HG03439 (cell line): ENCODE results near the gene ZNF845.
"Not testable (repeated sequence)": the region's sequence is repeated elsewhere in the genome, so short reads cannot be mapped to it uniquely, and the experiment has no call there.

Experiments used
- ATAC-seq: cut with Tn5 transposase; IDR thresholded peaks from one replicate; pipeline ENCODE4 v1.9.1; 2021; ENCODE audit warnings: mild to moderate bottlenecking, moderate library complexity; ENCODE audit not compliant: unreplicated experiment

Gene ZNF845

DNA sequence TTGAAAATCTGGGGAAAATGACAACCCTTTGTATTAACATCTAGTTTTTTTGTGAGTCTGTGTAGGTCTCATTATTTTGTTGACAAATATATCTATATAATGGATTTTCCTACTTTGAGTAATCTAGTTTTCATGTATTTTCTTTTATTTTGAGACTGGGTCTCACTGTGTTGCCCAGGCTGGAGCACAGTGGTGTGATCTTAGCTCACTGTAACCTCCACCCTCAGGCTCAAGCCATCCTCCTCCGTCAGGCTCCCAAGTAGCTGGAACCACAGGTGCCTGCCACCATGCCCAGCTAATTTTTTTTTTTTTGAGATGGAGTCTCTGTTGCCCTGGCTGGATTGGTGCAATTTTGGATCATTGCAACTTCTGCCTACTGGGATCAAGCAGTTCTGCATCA is 41.2 kb downstream of the ZNF845 start:
- no peak for ATAC-seq

DNA sequence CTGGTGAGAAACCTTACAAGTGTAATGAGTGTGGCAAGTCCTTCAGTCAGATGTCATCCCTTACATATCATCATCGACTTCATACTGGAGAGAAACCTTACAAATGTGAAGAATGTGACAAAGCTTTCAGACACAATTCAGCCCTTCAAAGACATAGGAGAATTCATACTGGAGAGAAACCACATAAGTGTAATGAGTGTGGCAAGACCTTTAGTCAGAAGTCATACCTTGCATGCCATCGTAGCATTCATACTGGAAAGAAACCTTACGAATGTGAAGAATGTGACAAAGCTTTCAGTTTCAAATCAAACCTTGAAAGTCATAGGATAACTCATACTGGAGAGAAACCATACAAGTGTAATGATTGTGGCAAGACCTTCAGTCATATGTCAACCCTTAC is 47.8 kb downstream of the ZNF845 start:
- no peak for ATAC-seq

DNA sequence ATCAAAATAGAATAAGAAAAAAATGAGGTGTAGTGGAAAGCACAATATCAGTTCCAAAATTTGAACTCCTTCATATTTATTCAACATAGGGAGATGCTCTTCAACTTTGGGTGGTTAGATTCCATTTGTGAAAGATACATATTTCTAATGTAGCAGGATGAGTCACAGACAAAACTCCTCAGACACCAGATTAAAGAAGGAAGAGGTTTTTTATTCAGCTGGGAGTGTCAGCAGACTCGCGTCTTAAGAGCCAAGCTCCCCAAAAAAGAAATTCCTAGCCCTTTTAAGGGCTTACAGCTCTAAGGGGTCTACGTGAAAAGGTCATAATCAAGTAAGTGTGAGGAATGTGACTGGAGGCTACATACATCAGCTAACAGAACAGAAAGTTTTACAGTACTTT is 54.6 kb downstream of the ZNF845 start:
- no peak for ATAC-seq

DNA sequence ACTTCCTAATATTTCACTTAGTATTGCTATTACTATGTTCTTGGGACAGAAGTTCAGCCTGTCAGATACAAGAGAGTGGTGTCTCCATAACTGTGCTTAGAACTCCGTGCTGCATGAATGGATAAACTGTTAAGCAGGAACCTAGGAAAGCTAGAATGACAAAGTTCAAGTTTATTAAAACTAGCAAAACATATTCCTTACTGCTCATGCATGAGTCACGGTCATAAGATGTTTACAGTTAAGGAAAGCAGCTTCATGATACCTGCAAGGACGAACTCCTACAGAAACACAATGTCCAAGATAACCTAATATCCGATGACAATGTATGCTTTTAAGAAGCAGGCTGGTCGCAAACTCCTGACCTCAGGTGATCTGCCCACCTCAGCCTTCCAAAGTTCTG is 55.4 kb downstream of the ZNF845 start:
- no peak for ATAC-seq

DNA sequence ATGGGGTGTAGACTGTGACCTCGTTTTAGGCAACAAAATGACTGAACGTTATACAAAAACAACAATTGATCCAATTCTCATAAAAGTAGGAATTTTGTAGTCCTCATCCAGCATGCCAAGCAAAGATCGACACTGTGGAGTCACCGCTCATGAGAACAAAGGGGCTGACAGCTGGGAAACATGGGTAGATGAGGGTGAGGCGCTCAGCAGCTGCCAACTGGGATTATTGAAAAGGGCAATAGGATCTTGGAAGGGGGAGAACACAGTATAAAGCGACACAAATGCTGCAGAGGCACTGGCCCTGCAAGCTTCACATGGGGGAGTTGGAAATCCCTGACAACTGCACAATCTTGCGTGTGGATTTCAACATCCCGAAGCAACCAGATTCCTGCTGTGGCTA is 56.0 kb downstream of the ZNF845 start:
- ATAC-seq: no peak

DNA sequence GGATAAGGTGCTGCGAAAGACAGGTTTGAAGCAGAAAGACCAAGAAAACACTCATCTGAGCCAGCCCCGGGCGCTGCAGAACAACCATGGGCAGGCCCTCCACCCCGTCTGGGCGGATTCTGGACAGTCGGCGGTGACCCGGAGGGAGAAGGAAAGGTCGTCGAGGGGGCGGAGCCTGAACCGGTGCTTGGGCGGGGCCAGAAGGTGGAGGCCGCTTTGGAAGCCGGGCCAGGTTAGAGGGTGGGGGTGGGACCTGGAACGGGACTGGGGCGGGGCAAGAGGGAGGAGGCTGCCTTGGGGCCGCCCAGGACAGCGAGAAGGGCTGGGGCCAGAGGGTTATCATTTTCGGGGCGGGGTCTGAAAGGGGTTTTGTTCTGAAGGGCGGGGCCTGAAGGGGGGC is 56.4 kb downstream of the ZNF845 start:
- ATAC-seq: no peak

DNA sequence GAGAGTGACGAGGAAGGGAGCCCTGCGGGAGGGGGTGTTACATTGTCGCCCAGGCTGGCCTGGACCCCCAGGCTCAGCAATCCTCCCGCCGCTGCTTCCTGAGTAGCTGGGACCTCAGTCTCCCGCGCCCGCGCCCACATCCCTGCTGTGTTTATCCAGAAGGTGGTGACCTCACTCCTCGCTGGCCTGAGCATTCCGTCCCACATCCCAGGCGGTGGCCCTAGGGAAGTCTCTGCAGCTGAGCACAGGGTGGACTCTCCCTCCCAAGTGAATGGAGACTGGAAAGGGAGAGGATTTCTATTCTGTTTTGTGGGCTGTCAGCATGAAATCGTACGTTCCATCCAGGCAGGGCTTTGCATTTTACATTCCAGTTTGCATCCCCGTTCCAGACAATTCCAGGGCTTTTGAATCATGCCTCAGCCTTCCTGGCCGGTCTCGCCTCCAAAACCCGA is 61.0 kb downstream of the ZNF845 start:
- ATAC-seq: no peak

DNA sequence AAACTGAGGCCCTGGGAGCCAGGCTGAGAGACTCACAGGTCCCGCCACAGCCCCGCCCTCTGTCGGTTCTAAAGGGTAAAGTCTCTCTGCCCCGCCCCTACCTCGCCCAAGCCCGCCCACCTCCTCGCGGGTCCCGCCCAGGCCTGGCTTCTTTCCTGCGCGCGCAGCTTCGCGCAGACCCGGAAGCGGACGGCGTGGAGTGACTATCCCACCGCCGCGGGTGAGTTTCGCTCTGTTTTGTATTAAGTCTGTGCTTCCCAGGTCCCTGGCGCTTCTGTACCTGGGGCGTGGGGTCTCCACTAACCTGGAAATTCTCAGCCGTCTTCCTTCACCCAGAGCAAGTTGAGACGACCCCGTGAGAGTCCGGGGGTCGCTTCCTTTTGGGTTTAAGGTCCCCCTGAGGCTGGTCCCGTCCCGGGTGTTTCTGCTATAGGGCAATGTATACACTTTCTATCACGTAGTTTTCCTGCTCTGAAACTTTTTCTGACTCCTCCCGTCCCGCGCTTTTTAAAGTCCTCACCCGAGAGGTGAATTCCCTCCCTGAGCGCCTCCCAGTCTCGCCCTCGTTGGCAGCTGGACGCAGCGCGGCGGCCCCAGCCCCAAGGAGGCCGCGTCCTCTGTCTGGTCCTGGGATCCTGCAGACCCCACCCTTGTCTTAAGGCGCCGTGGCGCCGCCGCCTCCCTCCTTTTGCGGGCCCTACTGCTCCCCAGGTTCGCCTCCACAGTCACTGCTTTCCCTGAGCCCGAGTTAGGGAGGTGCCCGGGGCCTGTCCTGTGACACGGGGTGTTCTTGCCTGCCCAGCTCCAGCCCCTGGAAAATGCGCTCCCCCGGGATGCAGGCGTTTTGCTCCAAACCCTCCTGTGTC is 61.7 kb downstream of the ZNF845 start, which contains the start of gene ZNF765:
TSS of gene ZNF765 (plus strand) at position 176 of the 866 bp plus-strand sequence. CDS start 2,867 bp downstream, outside the sequence.
- ATAC-seq: peak; percentile 72

DNA sequence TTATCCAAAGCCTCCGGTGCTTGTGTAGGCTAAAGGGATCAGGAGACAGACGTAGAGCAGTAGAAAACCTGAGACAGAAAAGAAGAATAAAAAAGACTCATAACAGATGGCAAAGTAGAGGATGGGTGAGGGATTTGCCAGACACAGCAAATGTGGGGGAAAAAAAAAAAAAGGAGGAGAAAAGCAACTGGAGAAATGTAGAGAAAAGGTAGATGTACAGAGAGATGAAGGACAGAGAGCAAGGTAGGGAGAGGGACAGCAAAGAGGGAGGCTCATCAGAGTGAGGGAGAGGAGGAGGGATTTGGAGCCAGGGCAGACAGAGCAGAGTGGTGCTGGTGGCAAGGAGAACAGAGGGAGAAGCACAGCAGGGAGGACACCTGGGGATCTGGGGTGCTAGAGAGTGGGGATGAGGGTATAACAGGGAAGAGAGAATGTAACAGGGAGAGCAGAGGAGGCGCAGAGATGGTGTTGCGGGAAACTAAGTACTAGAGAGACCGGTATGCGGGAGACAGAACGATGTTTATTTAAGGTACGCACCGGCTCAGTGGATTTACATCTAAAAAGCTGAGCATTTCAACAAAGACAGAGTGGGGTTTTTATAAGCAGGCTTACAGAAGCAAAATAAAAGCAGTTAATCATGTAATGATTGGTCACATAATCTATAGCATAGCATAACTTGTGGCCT is 62.4 kb downstream of the ZNF845 start:
- not testable (repeated sequence) for ATAC-seq

DNA sequence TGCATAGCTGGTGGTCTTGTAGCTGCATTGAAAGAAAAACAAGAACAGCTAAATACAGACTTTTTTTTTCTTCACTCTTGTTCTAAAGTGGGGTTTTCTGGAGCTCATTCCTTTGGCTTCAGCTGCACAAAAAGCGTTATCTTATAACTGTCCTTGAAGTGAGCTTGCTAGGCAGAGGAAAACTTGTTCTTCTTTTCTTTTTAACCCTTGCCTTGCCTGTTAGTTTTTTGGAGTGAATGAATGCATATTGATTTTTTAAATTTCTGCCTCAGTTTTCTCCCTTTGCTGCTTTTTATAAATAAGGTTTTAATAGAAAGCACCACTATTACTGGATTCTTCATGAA is 62.9 kb downstream of the ZNF845 start:
- no peak for ATAC-seq

DNA sequence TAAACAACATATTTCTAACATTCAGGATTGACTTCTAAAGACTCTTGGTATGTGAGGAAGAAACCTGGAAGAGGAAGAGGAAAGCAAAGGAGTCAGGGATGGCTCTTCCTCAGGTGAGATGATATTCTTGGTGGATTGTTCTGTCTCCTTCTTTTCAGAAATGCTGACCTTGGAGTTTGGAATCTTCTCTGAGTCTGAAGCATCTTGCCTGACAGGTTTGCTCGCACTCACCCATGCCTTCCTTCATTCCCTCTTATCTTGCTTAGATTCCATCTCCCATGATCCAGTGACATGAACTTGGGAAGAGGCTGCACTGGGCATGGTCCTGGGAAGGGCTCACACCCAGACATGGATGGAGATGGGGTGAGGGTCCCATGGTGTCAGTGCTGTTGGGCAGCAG is 64.4 kb downstream of the ZNF845 start:
- ATAC-seq: not testable (repeated sequence)
